ENCODE data around the gene OOEP.

DNA sequence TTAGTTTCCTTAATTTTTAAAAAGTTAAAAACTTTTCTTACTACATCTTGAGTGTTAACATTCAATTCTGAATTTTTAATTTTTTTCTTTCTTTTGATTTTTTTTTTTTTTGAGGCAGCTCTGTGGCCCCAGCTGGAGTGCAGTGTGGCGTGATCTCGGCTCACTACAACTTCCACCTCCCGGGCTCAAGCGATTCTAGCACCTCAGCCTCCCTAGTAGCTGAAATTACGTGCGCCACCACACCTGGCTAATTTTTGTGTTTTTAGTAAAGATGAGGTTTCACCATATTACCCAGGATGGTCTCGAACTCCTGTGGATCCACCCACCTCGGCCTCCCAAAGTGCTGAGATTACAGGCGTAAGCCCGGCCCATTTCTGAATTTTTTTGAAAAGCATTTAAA is 26.2 kb upstream of the OOEP start:
- TF ChIP-seq JUND (IDR thresholded peaks at IDR 0.05) (no peak), MAX (IDR thresholded peaks at IDR 0.05; ENCODE audit: low read depth) (no peak), CTCF (IDR thresholded peaks at IDR 0.05) (no peak), EZH2phosphoT487 (IDR thresholded peaks at IDR 0.05; ENCODE audit: borderline replicate concordance, low read depth) (no peak)

All from SK-N-SH (cell line).